GM19395 (cell line): Measurements from ENCODE around the gene TSPAN16.

ENCODE experiments used
- ATAC-seq: cut with Tn5 transposase; IDR thresholded peaks from one replicate; pipeline ENCODE4 v1.9.1; 2021; ENCODE audit warnings: mild to moderate bottlenecking, moderate library complexity; ENCODE audit not compliant: unreplicated experiment

Gene TSPAN16

DNA sequence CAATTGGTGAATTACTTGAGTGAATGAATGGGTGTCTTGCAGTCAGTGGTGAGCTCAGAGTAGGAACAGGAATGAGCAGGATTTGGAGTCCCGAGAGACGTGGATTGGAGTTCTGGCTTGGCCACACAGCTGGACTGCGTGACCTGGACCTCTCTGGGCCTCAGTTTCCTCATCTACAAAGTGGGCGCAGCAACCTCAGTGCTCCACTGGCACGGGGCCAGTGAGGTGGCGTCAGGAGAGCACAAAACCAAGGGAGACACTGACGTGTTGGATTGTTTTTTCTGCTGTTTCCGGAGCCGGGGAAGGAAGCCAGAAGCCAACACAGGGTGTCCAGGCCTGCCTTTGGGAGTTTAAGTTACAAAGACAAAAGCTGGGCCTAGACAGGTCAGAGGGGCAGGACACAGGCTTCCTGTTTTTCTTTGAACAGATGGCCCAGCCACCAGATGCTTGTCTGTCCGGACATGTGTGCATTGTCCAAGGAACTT lies 27.1 kb upstream of the TSPAN16 start:
- ATAC-seq, result no peak

DNA sequence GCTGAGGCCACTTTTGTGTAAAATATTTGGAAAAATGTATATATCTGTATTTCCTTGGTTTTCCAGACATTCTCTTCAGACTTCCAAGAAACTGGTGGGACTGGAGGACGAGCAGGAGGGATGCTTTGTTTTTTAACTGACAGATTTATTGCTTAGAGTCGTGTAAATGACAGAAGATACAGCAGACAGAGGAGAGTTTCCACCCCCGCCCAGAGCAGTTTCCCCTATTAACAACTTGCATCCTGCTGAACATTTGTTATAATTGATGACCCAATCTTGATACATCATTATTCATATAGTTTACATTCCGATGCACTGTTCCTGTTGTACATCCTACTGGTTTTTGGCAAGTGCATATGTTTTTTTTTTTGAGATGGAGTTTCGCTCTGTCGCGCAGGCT lies 26.6 kb upstream of the TSPAN16 start:
- ATAC-seq, result no peak

DNA sequence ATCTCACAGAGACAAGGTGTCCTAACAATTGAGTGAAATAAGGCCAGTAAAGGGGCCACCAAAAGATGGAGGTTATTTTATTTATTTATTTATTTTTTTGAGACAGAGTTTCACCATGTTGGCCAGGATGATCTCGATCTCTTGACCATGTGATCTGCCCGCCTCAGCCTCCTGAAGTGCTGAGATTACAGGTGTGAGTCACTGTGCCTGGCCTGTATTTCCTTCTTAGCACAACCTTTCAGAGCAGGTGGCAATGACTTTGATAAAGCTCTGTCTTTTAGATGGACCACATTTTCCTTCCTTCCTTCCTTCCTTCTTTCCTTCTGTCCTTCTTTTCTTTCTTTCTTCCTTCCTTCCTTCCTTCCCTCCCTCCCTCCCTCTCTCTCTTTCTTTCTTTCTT lies 22.7 kb upstream of the TSPAN16 start:
- ATAC-seq, result no peak

DNA sequence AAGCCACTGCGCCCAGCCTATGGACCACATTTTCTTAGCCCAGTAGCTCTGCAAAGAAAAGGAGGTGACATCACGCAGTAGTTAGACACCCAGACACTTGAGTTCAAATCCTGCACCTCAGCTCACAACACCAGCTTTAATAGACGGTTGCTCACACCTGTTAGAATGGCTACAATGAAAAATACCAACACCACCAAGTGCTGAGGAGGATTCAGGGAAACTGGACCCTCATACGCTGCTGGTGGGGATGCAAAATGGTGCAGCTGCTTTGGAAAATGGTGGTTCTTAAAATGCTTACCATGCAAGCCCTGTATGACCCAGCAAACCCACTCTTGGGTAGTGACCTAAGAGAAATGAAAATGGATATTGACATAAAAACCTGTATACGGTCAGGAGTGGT lies 22.0 kb upstream of the TSPAN16 start:
- no peak for ATAC-seq

DNA sequence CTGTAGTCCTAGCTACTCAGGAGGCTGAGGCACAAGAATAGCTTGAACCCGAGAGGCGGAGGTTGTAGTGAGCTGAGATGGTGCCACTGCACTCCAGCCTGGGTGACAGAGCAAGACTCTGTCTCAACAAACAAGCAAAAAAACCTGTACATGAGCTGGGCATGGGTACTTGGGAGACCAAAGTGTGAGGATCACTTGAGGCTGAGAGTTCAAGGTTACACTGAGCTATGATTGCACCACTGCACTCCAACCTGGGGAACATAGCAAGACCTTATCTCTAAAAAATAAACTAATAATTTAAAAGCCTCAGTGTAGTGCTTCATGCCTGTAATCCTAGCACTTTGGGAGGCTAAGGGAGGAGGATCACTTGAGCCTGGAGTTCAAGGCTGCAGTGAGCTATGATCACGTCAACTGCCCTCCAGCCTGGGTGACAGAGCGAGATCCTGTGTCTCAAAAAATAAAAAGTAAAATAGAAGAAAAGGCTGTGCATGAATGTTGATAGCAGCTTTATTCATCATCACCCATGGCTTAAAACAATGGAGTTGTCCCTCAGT lies 21.4 kb upstream of the TSPAN16 start:
- ATAC-seq, result no peak

DNA sequence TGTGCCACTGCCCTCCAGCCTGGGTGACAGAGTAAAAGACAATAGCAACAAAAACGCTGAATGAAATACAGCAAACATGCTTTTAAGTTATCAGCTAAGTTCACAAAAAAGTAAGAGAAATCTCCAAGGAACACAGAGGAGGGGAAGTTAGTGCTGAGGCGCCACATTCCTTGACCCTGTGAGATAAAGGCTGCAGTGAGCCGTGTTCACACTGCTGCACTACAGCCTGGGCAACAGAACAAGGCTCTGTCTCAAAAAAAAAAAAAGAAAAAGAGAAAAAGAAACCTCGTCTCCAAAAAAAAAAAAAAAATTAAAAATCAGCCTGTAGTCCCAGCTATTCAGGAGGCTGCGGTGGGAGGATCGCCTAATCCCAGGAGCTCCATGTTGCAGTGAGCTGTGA lies 17.3 kb upstream of the TSPAN16 start:
- ATAC-seq, result no peak

DNA sequence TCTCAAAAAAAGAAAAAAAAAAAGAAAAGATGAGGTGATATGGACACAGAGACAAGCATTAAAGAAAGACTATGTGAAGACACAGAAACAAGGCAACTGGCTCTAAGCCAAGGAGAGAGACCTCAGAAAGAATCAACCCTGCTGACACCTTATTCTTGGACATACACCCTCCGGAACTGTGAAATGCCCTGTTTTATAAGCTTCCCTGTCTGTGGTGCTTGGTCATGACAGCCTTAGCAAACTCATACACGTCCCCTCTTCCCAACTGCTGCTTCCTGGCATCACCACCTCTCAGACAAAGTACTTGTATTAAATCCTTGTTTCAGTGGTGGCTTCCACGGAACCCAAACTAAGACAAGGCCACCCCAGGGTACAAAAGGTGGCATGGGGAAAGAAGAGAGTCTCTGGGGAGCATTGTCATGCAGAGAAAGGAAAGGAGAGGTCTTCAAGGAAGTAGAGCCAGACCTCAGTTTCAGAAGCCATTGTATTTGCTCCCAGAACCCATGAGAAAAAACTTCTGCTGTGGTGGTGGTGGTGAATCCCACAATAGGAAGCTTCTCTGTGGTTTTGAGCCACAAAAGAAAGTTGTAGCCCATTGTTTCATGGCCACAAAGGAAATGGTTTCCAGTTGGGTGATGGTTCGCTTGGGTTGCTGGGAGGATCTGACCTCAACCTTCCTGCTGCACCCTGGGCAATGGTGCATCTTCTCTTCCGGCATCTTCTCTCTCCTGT lies 16.3 kb upstream of the TSPAN16 start:
- no peak for ATAC-seq

DNA sequence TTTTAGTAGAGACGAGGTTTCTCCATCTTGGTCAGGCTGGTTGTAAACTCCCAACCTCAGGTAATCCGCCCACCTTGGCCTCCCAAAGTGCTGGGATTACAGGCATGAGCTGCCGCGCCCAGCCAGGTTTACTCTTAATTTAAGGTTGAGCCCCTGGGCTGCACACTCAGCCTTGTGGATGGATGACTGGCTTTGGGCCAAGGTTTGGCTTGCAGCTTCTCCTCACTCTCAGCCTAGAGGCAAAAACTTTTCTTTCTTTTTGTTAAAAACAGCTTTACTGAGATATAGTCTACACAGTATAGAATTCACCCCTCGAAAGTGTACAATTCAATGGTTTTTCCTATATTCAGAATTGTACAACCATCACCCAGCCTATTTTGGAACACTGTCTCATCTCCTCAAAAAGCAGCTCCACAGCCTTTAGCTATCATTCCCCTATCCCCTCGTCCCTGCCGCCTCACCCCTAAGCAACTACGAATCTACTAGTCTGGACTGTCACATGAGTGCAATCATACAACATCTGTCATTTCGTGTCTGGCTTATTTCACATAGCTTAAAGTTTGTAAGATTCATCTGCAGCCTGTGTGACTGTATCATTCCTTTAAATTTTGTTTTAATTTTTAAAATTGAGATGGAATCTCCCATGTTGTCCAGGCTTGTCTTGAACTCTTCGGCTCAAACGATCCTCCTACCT lies 14.5 kb upstream of the TSPAN16 start:
- no peak for ATAC-seq

DNA sequence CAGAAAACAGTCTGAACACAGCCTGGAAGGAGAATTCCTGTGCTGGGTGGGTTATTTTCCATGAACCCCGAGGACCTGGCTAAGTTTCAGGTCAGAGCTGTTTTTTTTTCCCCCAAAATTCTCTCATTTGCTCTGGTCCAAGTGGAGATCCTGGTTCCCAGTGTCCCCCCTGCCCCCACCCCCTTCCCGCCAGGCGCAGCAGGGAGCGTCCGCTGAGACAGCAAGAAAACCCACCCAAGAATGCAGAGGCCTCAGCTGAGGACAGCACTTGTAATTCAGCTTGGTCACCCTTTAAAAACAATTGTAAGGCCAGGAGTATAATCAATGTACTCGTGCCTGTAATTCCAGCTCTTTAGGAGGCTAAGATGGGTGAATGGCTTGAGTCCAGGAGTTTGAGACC lies 11.4 kb upstream of the TSPAN16 start:
- ATAC-seq, result no peak

DNA sequence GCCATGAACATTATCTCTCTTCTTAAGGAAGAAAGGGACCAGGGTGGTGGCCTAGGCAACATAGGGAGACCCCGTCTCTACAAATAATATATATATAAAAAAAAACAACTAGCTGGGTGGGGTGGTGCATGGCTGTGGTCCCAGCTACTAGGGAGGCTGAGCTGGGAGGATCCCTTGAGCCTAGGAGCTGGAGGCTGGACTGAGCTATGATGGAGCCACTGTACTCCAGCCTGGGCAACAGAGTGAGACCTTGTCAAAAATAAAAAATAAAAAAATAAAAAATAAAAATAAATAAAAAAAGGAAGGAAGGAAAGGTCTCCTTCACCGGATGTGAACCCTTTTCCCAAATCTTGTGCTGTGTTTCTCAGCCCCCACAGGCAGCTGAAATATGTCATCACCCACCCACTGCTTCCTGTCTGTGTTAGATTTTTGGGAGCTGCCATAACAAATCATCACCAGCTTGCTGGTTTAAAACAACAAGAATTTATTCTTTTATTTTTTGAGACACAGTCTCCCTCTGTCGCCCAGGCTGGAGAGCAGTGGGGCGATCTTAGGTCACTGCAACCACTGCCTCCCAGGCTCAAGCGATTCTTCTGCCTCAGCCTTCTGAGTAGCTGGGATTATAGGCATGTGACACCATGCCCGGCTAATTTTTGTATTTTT lies 9.5 kb upstream of the TSPAN16 start:
- ATAC-seq, result no peak

DNA sequence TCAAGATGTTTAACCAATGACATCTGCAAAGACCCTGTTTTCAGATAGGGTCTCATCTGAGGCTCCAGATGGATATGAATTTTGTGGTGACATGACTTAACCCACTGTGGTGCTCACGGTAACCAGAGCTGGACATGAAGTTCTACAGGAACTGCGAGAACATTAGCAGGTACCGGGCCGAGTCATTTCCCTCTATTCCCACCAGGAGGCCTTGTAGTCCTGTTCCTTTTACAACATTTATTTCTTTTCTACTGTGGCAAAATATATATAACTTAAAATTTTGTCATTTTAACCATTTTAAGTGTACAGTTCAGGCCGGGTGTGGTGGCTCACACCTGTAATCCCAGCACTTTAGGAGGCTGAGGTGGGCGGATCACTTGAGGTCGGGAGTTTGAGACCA lies 7.6 kb upstream of the TSPAN16 start:
- no peak for ATAC-seq

DNA sequence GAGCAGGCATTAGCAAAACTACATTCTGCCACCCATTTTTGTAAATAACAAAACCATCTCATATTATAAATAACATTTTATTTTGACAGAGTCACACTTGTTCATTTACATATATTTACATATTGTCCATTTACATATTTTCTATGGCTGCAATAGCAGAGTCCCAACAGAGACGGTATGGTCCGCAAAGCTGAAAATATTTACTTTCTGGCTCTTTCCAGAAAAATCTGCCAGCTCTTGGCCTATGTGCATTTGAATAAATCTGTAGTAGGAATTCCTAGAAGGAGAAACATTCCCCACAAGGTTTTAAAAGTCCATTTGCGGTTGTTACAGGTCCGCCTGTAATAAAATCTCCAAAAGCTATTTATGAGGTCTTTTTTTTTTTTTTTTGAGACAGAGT lies 5.7 kb upstream of the TSPAN16 start:
- no peak for ATAC-seq

DNA sequence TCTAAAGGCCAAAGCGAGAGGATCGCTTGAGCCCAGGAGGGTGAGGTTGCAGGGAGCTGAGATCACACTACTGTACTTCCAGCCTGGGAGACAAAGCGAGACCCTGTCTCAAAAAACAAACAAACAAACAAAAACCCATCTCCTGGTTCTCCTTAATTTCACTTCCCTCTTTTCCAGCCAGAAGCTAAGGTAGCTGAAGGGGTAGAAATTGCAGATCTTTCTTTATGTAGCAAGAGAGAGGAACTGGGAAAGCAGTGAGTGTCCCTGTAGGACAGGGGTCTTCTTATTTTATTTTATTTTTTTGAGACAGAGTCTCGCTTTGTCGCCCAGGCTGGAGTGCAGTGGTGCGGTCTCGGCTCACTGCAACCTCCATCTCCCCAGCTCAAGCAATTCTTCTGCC lies 4.5 kb upstream of the TSPAN16 start:
- ATAC-seq, result no peak

DNA sequence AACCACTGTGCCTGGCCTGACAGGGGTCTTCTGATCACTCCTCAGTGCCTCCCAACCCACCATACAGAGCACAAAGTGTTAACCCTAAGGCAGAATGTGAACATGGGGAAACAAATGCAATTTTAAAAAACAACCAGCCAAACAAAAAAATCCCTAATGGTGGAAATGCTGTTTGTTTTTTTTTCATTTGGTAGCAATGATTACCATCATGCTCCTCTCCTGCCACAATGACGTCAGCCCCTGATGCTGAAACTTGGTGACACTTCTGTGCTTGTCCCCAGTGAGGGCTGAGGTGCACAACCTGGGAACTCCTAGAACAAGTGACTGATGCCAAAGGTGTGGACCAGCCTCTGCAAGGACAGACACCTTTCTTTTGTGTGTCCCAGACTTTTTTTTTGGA lies 4.0 kb upstream of the TSPAN16 start:
- ATAC-seq, result no peak

DNA sequence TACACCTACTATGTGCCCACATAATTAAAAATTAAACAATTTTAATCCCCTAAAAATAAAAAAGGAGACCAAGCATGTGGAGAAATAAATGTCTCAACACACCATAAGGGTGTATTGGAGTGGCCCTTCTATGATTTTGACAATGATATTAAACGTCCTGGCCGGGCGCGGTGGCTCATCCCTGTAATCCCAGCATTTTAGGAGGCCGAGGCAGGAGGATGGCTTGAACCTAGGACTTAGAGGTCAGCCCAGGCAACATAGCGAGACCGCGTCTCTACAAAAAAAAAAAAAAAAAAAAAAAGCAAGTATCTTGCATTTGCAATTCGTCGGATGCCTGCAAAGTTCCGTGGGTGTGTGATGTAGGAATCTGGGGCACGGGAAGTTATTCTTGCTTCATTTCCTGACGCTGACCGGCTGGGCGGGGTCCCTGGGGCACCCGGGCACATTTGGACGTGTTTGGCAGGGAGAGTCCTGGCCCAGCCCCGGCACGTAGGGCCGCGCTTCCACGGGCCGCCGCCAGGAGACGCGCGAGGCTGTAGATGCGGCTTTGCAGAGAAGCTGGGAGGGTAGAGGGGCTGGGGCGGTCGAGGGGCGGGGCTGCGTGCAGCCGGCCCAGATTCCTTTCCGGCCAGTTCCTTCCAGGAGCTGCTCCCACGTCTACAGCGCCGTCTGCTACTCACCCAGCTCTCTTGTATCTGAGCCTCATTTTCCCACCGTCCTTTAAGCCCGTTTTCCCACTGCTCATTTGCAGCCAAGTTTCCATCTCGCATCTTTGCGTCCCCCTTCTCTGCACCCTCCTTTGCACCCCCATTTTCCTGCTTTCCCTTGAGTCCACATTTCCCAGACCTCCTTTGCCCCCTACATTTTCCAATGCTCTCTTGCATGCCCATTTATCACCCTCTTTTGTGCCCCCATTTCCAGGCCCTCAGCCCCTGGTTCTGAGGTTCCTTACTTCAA lies 2.2 kb upstream of the TSPAN16 start:
- no peak for ATAC-seq

DNA sequence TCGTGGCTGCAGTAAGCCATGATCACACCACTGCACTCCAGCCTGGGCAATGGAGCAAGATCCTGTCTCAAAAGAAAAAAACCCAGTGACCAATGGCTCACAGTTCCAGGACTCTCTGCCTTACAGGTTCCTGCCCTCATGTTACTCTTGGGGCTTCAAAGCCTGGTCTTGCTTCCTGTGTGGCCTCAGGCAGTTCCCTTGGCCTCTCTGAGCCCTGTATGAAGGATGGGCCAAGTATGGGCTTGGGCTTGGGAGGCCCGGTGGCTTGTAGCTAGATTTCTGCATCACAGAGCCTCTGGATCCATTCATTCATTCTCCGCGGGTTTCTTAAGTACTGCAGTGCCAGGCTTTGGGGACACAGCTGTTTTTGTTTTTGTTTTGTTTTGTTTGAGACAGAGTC lies 780 bp upstream of the TSPAN16 start:
- no peak for ATAC-seq

DNA sequence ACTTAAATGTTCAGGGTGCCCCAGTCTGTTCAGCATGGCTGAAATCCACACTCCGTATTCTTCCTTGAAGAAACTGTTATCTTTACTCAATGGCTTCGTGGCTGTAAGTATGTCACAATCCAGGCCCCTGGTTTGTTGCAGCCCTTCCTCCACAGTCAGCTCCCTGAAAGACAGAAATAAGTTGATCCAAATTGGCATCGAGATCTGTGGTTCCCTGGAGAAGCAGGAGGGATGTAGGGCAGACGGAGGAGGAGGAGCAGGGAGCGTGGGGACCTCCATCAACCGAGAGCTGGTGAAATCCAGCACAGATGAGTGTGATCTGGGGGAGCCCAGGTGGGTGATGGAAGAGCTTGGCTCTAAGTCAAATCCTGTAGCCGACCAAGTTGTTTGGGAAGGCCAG lies 304 bp downstream of the TSPAN16 start:
- no peak for ATAC-seq

DNA sequence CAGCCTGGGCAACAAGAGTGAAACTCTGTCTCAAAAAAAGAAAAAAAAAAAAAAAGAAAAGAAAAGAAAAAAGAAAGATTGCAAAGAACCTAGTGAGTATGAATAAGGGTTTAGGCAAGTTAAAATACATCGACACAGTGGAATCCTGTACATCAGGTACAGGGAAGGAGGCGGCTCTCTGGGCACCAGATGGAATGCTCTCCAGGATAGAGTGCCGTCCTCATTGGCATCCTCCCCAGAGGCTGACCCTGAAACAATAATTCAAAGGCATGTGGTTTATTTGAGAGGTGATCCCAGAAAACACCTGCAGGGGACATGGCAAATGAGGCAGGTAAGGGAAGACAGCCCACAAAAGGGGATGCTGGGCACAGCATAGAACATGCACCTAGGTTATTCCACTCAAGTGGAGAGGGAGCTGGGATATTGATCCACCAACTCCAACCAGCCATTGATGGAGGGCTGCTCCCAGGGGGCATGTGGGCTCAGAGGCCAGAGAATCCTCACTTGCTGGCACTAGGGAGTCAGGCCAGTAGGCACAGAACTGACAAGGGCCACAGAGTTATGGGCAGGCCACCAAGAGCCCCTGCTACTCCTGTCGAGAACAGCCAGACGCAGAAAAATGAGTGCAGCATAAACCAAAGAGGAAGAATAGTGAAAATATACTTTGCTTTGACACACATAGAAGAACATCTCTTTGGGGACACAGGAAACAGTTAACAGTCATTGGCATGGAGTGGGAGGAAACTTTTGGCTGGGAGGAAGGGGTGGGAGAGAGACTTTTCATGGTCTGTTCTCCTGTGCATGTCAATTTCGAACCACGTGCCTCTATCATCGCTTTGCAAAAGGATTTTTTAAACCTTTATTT lies 4.2 kb downstream of the TSPAN16 start:
- no peak for ATAC-seq

DNA sequence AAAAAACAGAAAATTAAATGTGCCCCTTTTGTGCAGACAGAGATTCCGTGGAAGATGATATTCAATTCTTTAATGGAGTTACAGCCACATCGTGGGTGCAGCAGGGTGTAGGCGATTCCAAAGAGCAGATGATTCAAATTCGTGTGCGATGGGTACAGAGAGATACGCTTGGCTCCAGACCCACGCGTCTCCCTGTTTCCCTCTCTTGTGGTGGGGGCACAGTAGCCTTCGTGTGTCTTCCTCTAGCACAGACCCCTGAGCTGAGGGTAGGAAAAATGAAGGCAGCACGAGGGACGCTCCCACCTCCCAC lies 4.8 kb downstream of the TSPAN16 start:
- no peak for ATAC-seq

DNA sequence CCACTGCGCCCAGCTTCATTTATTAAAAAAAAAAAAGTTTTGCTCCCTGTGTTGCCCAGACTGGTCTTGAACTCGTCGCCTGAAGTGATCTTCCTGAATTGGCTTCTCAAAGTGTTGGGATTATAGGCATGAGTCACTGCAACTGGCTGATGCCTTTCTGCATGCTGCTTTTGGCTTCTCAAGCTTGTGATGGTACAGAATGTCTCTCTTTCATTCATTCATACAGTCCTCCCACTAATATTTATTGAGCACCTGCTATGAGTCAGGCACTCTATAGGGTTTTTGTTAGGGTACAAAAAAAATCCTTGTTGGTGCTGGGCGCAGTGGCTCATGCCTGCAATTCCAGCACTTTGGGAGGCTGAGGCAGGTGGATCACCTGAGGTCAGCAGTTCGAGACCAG lies 9.0 kb downstream of the TSPAN16 start:
- no peak for ATAC-seq
